Fibroblast of lung (primary cell): Measurements from ENCODE around the gene SLC11A2. TPM values are rescaled to one million over a fixed set of nuclear protein-coding genes. Genes with fewer than 3 reads are reported as not detected.
"Not testable (repeated sequence)": the region's sequence is repeated elsewhere in the genome, so short reads cannot be mapped to it uniquely, and the experiment has no call there.

Experiments
- DNase-seq, 2 donors: peaks; one replicate each; pipeline versions ENCODE4 v3.0.0 to v3.0.0-alpha.2; 2010; ENCODE audit warnings: low read depth in 2 of 2
- H2AFZ ChIP-seq: 2 replicates; pipeline ENCODE4 v1.5.1; 2012; ENCODE audit warnings: low read length, control low read depth, inconsistent platforms
- H3K27ac ChIP-seq: 2 replicates; pipeline ENCODE4 v1.5.1; 2011; ENCODE audit warnings: low read length, control low read depth; ENCODE audit not compliant: insufficient read depth
- H3K27me3 ChIP-seq: 2 replicates; pipeline ENCODE4 v1.5.1; 2011; ENCODE audit warnings: mild to moderate bottlenecking, low read length; ENCODE audit not compliant: control insufficient read depth, insufficient read depth
- H3K36me3 ChIP-seq: 2 replicates; pipeline ENCODE4 v1.5.1; 2011; ENCODE audit warnings: low read length; ENCODE audit not compliant: control insufficient read depth, insufficient read depth
- H3K4me1 ChIP-seq: 2 replicates; pipeline ENCODE4 v1.5.1; 2011; ENCODE audit warnings: low read length; ENCODE audit not compliant: control insufficient read depth, insufficient read depth; ENCODE audit errors: extremely low read depth
- H3K4me2 ChIP-seq: 2 replicates; pipeline ENCODE4 v1.5.1; 2011; ENCODE audit warnings: low read length, control low read depth; ENCODE audit not compliant: insufficient read depth; ENCODE audit errors: extremely low read depth
- H3K4me3 ChIP-seq, 4 experiments: fragments of 200-600 bp in 1 of 4; sonication (generic) in 1 of 4; replicated peaks in 1 of 4; 2 replicates each; pipeline ENCODE4 v1.5.1; 2011 to 2016; ENCODE audit warnings: low read length in 4 of 4, low read depth in 3 of 4, mild to moderate bottlenecking in 3 of 4, control low read depth in 2 of 4, inconsistent platforms in 1 of 4, mixed read lengths in 1 of 4; ENCODE audit not compliant: insufficient read depth in 1 of 4; ENCODE audit errors: control extremely low read depth in 1 of 4
- H3K79me2 ChIP-seq: 2 replicates; pipeline ENCODE4 v1.5.1; 2012; ENCODE audit warnings: mild to moderate bottlenecking, low read length, inconsistent platforms; ENCODE audit not compliant: control insufficient read depth, insufficient read depth
- H3K9ac ChIP-seq: 2 replicates; pipeline ENCODE4 v1.5.1; 2011; ENCODE audit warnings: mild to moderate bottlenecking, low read length, control low read depth; ENCODE audit not compliant: insufficient read depth
- H3K9me3 ChIP-seq: 2 replicates; pipeline ENCODE4 v1.5.1; 2012; ENCODE audit warnings: low read depth, low read length; ENCODE audit not compliant: control insufficient read depth, insufficient read depth
- H4K20me1 ChIP-seq: 2 replicates; pipeline ENCODE4 v1.5.1; 2011; ENCODE audit warnings: low read length; ENCODE audit not compliant: control insufficient read depth, insufficient read depth; ENCODE audit errors: extremely low read depth
- EZH2 ChIP-seq: IDR thresholded peaks from 2 replicates; pipeline ENCODE4 v1.5.1; 2012; ENCODE audit warnings: low read length, control low read depth, mild to moderate bottlenecking; ENCODE audit errors: missing control alignments
- polyA plus RNA-seq, 2 donors: library from polyadenylated mRNA; depleted of rRNA in 1 of 2; stranded (reverse) in 1 of 2; unstranded in 1 of 2; fragments of >200 nt; gene quantifications; 2 replicates each; pipeline ENCODE4 v1.2.1, GENCODE V29; 2011 to 2012; ENCODE audit warnings: missing spikeins in 1 of 2
- total RNA-seq: library from RNA; depleted of rRNA; stranded (reverse); fragments of >200 nt; gene quantifications from 2 replicates; pipeline ENCODE4 v1.2.1, GENCODE V29; 2014
- TF ChIP-seq, protein P1 (sequence below), 2 donors: IDR thresholded peaks in 1 of 2; conservative IDR thresholded peaks in 1 of 2; 1 replicate in 1 of 2; 2 replicates in 1 of 2; pipeline ENCODE4 v1.5.1; 2011 to 2012; ENCODE audit warnings: low read length in 2 of 2, control low read depth in 1 of 2, inconsistent platforms in 1 of 2, low read depth in 1 of 2, mild to moderate bottlenecking in 1 of 2

Gene SLC11A2
- total and polyA plus RNA-seq, 2 donors (not counting 1 experiment from before 2014, with no cell fraction given) = 38.6 to 75.0 TPM

DNA sequence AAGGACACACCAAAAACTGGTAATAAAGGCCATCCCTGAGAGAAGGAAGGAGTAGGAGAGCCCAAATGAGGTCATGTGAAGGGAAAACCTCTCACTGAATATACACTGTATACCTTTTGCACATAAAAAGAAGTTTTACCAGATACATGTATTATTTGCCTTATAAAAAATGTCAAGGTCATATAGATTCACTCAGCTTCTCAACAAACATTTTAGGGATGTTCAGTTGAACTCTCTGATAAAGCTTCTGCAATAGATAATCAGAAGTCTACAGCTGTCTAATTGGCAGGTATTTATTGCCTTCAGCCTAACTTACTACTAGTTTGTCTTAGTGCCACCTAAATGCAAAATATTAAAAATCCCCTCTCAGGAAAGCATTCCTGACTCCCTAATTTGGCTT is 8.7 kb downstream of the SLC11A2 start:
- Histone ChIP-seq H3K4me1 (no peaks in the 10 kb centered on the region), H3K4me2 (no peak overlapping the region), H3K9me3 (no peaks in the 10 kb centered on the region), H3K79me2 (peaks cover 26% of the 10 kb centered on the region), H4K20me1 (no peaks in the 10 kb centered on the region), H2AFZ (no peak overlapping the region), H3K36me3 (no peaks in the 10 kb centered on the region), H3K9ac (no peak overlapping the region), H3K4me3 (no peak overlapping the region), H3K27ac (no peak overlapping the region), H3K27me3 (no peaks in the 10 kb centered on the region)
- DNase-seq = no peak
- no peak for TF ChIP-seq EZH2
- TF ChIP-seq, protein P1, sequence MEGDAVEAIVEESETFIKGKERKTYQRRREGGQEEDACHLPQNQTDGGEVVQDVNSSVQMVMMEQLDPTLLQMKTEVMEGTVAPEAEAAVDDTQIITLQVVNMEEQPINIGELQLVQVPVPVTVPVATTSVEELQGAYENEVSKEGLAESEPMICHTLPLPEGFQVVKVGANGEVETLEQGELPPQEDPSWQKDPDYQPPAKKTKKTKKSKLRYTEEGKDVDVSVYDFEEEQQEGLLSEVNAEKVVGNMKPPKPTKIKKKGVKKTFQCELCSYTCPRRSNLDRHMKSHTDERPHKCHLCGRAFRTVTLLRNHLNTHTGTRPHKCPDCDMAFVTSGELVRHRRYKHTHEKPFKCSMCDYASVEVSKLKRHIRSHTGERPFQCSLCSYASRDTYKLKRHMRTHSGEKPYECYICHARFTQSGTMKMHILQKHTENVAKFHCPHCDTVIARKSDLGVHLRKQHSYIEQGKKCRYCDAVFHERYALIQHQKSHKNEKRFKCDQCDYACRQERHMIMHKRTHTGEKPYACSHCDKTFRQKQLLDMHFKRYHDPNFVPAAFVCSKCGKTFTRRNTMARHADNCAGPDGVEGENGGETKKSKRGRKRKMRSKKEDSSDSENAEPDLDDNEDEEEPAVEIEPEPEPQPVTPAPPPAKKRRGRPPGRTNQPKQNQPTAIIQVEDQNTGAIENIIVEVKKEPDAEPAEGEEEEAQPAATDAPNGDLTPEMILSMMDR (conservative IDR thresholded peaks at IDR 0.05 in 1 of 2, IDR thresholded peaks at IDR 0.05 in 1 of 2; ENCODE audit: low read depth in 1 of 2, low read length in 2 of 2) = no peak

DNA sequence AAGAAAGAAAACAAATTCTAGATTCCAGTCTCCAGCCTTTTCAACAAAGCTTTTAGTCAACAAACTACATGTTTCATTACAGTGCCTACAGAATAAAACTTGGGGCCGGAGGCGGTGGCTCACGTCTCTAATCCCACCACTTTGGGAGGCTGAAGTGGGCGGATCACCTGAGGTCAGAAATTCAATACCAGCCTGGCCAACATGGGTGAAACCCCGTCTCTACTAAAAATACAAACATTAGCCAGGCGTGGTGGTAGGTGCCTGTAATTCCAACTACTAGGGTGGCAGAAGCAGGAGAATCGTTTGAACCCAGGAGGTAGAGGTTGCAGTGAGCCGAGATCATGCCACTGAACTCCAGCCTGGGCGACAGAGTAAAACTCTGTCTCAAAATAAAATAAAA is 11.7 kb downstream of the SLC11A2 start:
- not testable (repeated sequence) for H3K4me3 ChIP-seq, H3K27me3 ChIP-seq, H3K9ac ChIP-seq, H4K20me1 ChIP-seq, H3K79me2 ChIP-seq, H3K36me3 ChIP-seq, H3K4me2 ChIP-seq, H3K27ac ChIP-seq, H3K4me1 ChIP-seq, H3K9me3 ChIP-seq, H2AFZ ChIP-seq, DNase-seq

DNA sequence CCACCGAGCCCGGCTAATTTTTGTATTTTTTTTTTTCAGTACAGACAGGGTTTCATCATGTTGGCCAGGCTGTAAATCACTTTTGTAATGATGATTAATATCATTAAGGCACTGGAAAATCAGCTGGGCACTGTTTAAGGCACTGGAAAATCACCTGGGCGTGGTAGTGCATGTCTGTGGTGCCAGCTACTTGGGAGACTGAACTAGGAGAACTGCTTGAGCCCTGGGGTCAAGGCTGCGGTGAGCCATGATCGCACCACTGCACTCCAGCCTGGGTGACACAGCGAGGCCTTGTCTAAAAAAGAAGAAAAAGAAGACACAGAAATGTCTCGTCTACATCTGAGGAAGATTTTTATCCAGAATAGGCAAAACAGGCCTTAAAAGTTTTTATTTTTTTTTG is 12.7 kb downstream of the SLC11A2 start:
- H3K79me2 ChIP-seq = peaks cover 2% of the 10 kb centered on the region
- H4K20me1 ChIP-seq = no peaks in the 10 kb centered on the region
- no peaks in the 10 kb centered on the region for H3K9me3 ChIP-seq
- no peak overlapping the region for H3K4me2 ChIP-seq
- TF ChIP-seq, protein P1 (conservative IDR thresholded peaks at IDR 0.05 in 1 of 2, IDR thresholded peaks at IDR 0.05 in 1 of 2; ENCODE audit: low read depth in 1 of 2, low read length in 2 of 2) = no peak
- TF ChIP-seq EZH2 = no peak
- no peak for DNase-seq
- H3K4me3 ChIP-seq = no peak overlapping the region
- no peaks in the 10 kb centered on the region for H3K27me3 ChIP-seq
- H3K27ac ChIP-seq = no peak overlapping the region
- H3K4me1 ChIP-seq = no peaks in the 10 kb centered on the region
- H3K36me3 ChIP-seq = no peaks in the 10 kb centered on the region
- H2AFZ ChIP-seq = no peak overlapping the region
- H3K9ac ChIP-seq = no peak overlapping the region
